K562 (cell line): Measurements from ENCODE around the gene CHST13. TPM values are rescaled to one million over a fixed set of nuclear protein-coding genes. Genes with fewer than 3 reads are reported as not detected.

Experiments
- ATAC-seq: fragments of 200-7000 bp; cut with Tn5 transposase; 3 replicates; pipeline ENCODE4 v1.9.1; 2020; ENCODE audit warnings: moderate library complexity
- BruUV-seq: library from RNA; stranded (reverse); fragments of 400-500 nt; replicated peaks from 2 replicates; lab custom pipeline; 2021; lab: Mats Ljungman, UMichigan
- CTCF ChIA-PET: fragments of 300-600 bp; formaldehyde crosslinking; extraction: SDS; loops from one replicate; lab custom pipeline; 2021; ENCODE audit warnings: low intra/inter-chr PET ratio; lab: Yijun Ruan, JAX
- POLR2A ChIA-PET: fragments of 300-600, 350-650 bp; sonication (Branson Sonifier 250); formaldehyde crosslinking; extraction: SDS; loops from one replicate; lab custom pipeline; 2021; ENCODE audit warnings: antibody characterized with exemption, inconsistent platforms; lab: Yijun Ruan, JAX
- DNase-seq, 4 experiments: peaks; one replicate each; pipeline versions ENCODE4 v3.0.0 to v3.0.0-alpha.2; 2011 to 2018; ENCODE audit warnings: low spot score in 3 of 4, mixed read lengths in 3 of 4; ENCODE audit errors: extremely low read depth in 1 of 4
- FAIRE-seq: peaks from 2 replicates; lab custom pipeline; 2011; peaks lifted over from hg19 to GRCh38; lab: Jason Lieb, UNC
- H2AFZ ChIP-seq: 2 replicates; pipeline ENCODE4 v1.6.0; 2011; ENCODE audit warnings: low read depth, low read length, control low read depth, inconsistent platforms
- H3K27ac ChIP-seq: fragments of 200-600 bp; 3 replicates; pipeline ENCODE4 v1.8.0; 2011; ENCODE audit warnings: low read depth, mild to moderate bottlenecking, control low read depth, inconsistent platforms, low read length, moderate library complexity, mixed read lengths; ENCODE audit errors: extremely low read depth
- H3K27me3 ChIP-seq, 2 experiments: fragments of 300-600 bp in 1 of 2; 2 replicates in 1 of 2; 3 replicates in 1 of 2; pipeline versions ENCODE4 v1.6.0 to v1.8.0; 2011; ENCODE audit warnings: inconsistent platforms in 2 of 2, low read length in 2 of 2, mild to moderate bottlenecking in 1 of 2, mixed read lengths in 1 of 2, moderate library complexity in 1 of 2; ENCODE audit not compliant: control insufficient read depth in 2 of 2, insufficient read depth in 2 of 2
- H3K36me3 ChIP-seq: fragments of 300-600 bp; 3 replicates; pipeline ENCODE4 v1.8.0; 2011; ENCODE audit warnings: mild to moderate bottlenecking, low read length, inconsistent platforms; ENCODE audit not compliant: control insufficient read depth, insufficient read depth
- H3K4me1 ChIP-seq, 2 experiments: fragments of 200-600 bp in 1 of 2; replicated peaks in 1 of 2; 2 replicates in 1 of 2; 3 replicates in 1 of 2; pipeline versions ENCODE4 v1.5.1 to v1.8.0; 2011; ENCODE audit warnings: inconsistent platforms in 2 of 2, low read length in 2 of 2, mild to moderate bottlenecking in 1 of 2, mixed read lengths in 1 of 2, moderate library complexity in 1 of 2; ENCODE audit not compliant: control insufficient read depth in 2 of 2, insufficient read depth in 2 of 2
- H3K4me2 ChIP-seq: 2 replicates; pipeline ENCODE4 v1.6.1; 2011; ENCODE audit warnings: low read length, control low read depth, inconsistent platforms, mixed read lengths; ENCODE audit not compliant: insufficient read depth
- H3K4me3 ChIP-seq: fragments of 200-600 bp; sonication (generic), shearing (Covaris generic); 2 replicates; pipeline ENCODE4 v1.5.1; 2016; ENCODE audit warnings: control low read depth, inconsistent platforms
- H3K79me2 ChIP-seq: fragments of 200-600 bp; 3 replicates; pipeline ENCODE4 v1.8.0; 2011; ENCODE audit warnings: low read length, inconsistent platforms; ENCODE audit not compliant: control insufficient read depth, insufficient read depth
- H3K9ac ChIP-seq, 2 experiments: 2 replicates each; pipeline versions ENCODE4 v1.6.0 to v1.6.1; 2011; ENCODE audit warnings: low read depth in 2 of 2, low read length in 2 of 2, control low read depth in 1 of 2, inconsistent platforms in 1 of 2, mild to moderate bottlenecking in 1 of 2, mixed read lengths in 1 of 2; ENCODE audit not compliant: insufficient read depth in 1 of 2
- H3K9me1 ChIP-seq: one replicate; pipeline ENCODE4 v1.6.0; 2011; ENCODE audit warnings: inconsistent platforms, mild to moderate bottlenecking, low read length, moderate library complexity; ENCODE audit not compliant: control insufficient read depth, insufficient read depth
- H3K9me3 ChIP-seq: replicated peaks from 2 replicates; pipeline ENCODE4 v1.5.1; 2011; ENCODE audit warnings: low read depth, low read length, inconsistent platforms; ENCODE audit not compliant: control insufficient read depth, insufficient read depth
- H4K20me1 ChIP-seq: replicated peaks from 2 replicates; pipeline ENCODE4 v1.6.1; 2011; ENCODE audit warnings: low read length, inconsistent platforms, mixed read lengths; ENCODE audit not compliant: control insufficient read depth, insufficient read depth
- FOXK1 ChIP-seq: sonication (generic); formaldehyde crosslinking; IDR thresholded peaks from 2 replicates; pipeline ENCODE4 v1.8.0; 2022; ENCODE audit warnings: missing genetic modification reagents, mild to moderate bottlenecking, borderline replicate concordance
- HDAC6 ChIP-seq: IDR thresholded peaks from 2 replicates; pipeline ENCODE4 v1.6.1; 2012; ENCODE audit warnings: low read depth, mild to moderate bottlenecking, control low read depth, inconsistent platforms, low read length, moderate library complexity
- HMG20A ChIP-seq: fragments of 450-650 bp; formaldehyde crosslinking; conservative IDR thresholded peaks from 2 replicates; pipeline ENCODE4 v1.4.0; 2020; ENCODE audit warnings: mild to moderate bottlenecking, mixed read lengths
- LARP7 ChIP-seq: fragments of 450-650 bp; IDR thresholded peaks from 2 replicates; pipeline ENCODE4 v1.6.1; 2016
- NEUROD1 ChIP-seq: fragments of 150-350 bp; IDR thresholded peaks from 2 replicates; pipeline ENCODE4 v1.6.1; 2014; ENCODE audit warnings: borderline replicate concordance, low read length, low read depth; ENCODE audit not compliant: partially characterized antibody
- PTBP1 ChIP-seq: fragments of 200-400 bp; formaldehyde crosslinking; IDR thresholded peaks from 2 replicates; pipeline ENCODE4 v1.6.1; 2017; ENCODE audit warnings: low read depth, low read length
- SOX6 ChIP-seq: fragments of 450-650 bp; IDR thresholded peaks from 2 replicates; pipeline ENCODE4 v1.6.1; 2014; ENCODE audit warnings: mild to moderate bottlenecking
- TAL1 ChIP-seq: fragments of 450-650 bp; IDR thresholded peaks from 2 replicates; pipeline ENCODE4 v1.6.1; 2016; ENCODE audit warnings: mild to moderate bottlenecking
- WGBS: fragments of 100-300 bp; shearing (Covaris generic); methylation state at CpG from one replicate; pipeline ENCODE4 v1.1.6; 2016; ENCODE audit warnings: low coverage, mixed read lengths; ENCODE audit not compliant: insufficient coverage; ENCODE audit errors: missing lambda C conversion rate; 5-methylcytosine and 5-hydroxymethylcytosine counted together
- in situ Hi-C: fragments of 300-500 bp; cut with MboI; formaldehyde crosslinking; loops from 4 replicates; pipeline ENCODE4 v1.15.0; 2018; ENCODE audit warnings: inconsistent platforms, mixed read lengths
- intact Hi-C: fragments of 100-400 bp; cut with micrococcal nuclease; formaldehyde crosslinking; loops from 2 replicates; pipeline ENCODE4 v1.14.2; 2022
- polyA plus RNA-seq, 8 experiments: library from polyadenylated mRNA; depleted of rRNA in 4 of 8; stranded (reverse) in 5 of 8; unstranded in 3 of 8; fragments of >200 nt; fragmentation: Nextera tagmentation in 2 of 8; fragmentation: Illumina TruSeq in 1 of 8; extraction: Ambion mirVana in 2 of 8; extraction: Trizol in 1 of 8; gene quantifications; 2 replicates each; pipeline versions ENCODE4 v1.2.1 to v1.2.3, GENCODE V29; 2011 to 2014; ENCODE audit warnings: inconsistent platforms in 1 of 8, missing spikeins in 1 of 8
- total RNA-seq, 7 experiments: library from RNA; depleted of rRNA in 6 of 7; stranded (reverse); fragments of >200 nt in 6 of 7; fragmentation: Illumina TruSeq in 2 of 7; extraction: Trizol in 2 of 7; gene quantifications; 2 replicates each; pipeline versions ENCODE4 v1.2.1 to v1.2.3, GENCODE V29; 2011 to 2021; ENCODE audit warnings: low replicate concordance in 1 of 7
- TF ChIP-seq, protein P1 (sequence below): fragments of 450-650 bp; formaldehyde crosslinking; IDR thresholded peaks from 2 replicates; pipeline ENCODE4 v1.4.0; 2020; ENCODE audit warnings: mild to moderate bottlenecking, moderate library complexity
- TF ChIP-seq, protein P2 (sequence below): fragments of 450-650 bp; formaldehyde crosslinking; IDR thresholded peaks from 2 replicates; pipeline ENCODE4 v1.4.0; 2020; ENCODE audit warnings: mild to moderate bottlenecking, mixed read lengths
- TF ChIP-seq, protein P3 (sequence below): fragments of 250-450 bp; sonication (Bioruptor Pico); IDR thresholded peaks from 2 replicates; pipeline ENCODE4 v1.5.0; 2021
- TF ChIP-seq, protein P4 (sequence below): IDR thresholded peaks from 3 replicates; pipeline ENCODE4 v1.6.1; 2011; ENCODE audit warnings: borderline replicate concordance, mild to moderate bottlenecking; ENCODE audit not compliant: insufficient read length, insufficient read depth
- TF ChIP-seq, protein P5 (sequence below): fragments of 450-650 bp; formaldehyde crosslinking; IDR thresholded peaks from 2 replicates; pipeline ENCODE4 v1.4.0; 2022; ENCODE audit warnings: mild to moderate bottlenecking, moderate library complexity

CHST13 gene
- total and polyA plus RNA-seq, 9 of the 15 experiments (the other 6 are each of a cell fraction or from before 2014, with no cell fraction given), result not detected

DNA sequence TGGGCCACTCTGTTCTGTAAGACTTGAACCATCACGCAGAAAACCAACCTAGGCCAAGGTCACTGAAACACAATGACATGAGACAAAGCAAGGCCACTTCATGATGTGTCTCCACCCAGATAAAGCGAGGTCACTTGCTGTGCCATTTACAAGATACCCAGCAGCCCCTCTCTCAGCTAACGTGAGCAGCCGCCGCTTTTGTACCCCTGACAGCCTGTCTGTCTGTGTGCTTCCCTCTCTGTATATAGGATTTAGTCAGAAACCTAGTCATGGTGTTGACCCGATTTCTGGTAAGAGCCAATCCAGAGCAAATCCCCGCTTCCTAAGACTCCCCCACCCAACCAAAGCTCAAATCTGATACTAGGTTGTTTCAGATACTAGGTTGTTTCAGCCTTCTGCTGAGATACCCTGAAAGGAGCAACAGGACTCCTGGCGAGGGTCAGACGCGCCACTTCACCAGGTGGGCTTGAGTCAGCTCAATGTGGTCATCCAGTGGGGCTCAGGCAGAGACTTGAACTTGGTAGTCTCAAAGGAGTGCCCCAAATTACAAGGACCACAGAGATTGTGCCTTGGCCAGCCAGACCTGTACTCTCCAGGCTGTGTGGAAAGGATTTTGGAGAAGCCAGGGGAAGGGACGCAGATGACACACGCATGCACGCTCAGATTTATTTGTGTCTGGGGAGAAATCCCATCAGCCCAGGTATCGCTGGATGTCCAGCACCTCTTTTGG lies 45.2 kb upstream of the CHST13 start:
- CTCF ChIA-PET, result no interaction called here
- H3K9me1 ChIP-seq, result no peaks in the 10 kb centered on the region
- H3K36me3 ChIP-seq, result no peaks in the 10 kb centered on the region
- no peak overlapping the region for H3K9ac ChIP-seq
- intact Hi-C loops, result no loop called here
- ATAC-seq, result no peak
- 36% methylated on average over 8 of the region's 14 CpGs for WGBS
- DNase-seq, result no peak
- H3K4me2 ChIP-seq, result no peak overlapping the region
- TF ChIP-seq, protein P1, sequence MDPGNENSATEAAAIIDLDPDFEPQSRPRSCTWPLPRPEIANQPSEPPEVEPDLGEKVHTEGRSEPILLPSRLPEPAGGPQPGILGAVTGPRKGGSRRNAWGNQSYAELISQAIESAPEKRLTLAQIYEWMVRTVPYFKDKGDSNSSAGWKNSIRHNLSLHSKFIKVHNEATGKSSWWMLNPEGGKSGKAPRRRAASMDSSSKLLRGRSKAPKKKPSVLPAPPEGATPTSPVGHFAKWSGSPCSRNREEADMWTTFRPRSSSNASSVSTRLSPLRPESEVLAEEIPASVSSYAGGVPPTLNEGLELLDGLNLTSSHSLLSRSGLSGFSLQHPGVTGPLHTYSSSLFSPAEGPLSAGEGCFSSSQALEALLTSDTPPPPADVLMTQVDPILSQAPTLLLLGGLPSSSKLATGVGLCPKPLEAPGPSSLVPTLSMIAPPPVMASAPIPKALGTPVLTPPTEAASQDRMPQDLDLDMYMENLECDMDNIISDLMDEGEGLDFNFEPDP (CRISPR knock-in tag), result no peak
- TF ChIP-seq LARP7 (no peak), HDAC6 (no peak), SOX6 (no peak), PTBP1 (no peak), NEUROD1 (no peak), FOXK1 (no peak), HMG20A (CRISPR knock-in tag) (no peak), TAL1 (no peak)
- TF ChIP-seq, protein P2, sequence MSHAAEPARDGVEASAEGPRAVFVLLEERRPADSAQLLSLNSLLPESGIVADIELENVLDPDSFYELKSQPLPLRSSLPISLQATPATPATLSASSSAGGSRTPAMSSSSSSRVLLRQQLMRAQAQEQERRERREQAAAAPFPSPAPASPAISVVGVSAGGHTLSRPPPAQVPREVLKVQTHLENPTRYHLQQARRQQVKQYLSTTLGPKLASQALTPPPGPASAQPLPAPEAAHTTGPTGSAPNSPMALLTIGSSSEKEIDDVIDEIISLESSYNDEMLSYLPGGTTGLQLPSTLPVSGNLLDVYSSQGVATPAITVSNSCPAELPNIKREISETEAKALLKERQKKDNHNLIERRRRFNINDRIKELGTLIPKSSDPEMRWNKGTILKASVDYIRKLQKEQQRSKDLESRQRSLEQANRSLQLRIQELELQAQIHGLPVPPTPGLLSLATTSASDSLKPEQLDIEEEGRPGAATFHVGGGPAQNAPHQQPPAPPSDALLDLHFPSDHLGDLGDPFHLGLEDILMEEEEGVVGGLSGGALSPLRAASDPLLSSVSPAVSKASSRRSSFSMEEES (CRISPR knock-in tag), result no peak
- TF ChIP-seq, protein P3, sequence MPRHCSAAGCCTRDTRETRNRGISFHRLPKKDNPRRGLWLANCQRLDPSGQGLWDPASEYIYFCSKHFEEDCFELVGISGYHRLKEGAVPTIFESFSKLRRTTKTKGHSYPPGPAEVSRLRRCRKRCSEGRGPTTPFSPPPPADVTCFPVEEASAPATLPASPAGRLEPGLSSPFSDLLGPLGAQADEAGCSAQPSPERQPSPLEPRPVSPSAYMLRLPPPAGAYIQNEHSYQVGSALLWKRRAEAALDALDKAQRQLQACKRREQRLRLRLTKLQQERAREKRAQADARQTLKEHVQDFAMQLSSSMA (CRISPR knock-in tag), result no peak
- TF ChIP-seq, protein P4, sequence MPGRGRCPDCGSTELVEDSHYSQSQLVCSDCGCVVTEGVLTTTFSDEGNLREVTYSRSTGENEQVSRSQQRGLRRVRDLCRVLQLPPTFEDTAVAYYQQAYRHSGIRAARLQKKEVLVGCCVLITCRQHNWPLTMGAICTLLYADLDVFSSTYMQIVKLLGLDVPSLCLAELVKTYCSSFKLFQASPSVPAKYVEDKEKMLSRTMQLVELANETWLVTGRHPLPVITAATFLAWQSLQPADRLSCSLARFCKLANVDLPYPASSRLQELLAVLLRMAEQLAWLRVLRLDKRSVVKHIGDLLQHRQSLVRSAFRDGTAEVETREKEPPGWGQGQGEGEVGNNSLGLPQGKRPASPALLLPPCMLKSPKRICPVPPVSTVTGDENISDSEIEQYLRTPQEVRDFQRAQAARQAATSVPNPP, result no peak
- TF ChIP-seq, protein P5, sequence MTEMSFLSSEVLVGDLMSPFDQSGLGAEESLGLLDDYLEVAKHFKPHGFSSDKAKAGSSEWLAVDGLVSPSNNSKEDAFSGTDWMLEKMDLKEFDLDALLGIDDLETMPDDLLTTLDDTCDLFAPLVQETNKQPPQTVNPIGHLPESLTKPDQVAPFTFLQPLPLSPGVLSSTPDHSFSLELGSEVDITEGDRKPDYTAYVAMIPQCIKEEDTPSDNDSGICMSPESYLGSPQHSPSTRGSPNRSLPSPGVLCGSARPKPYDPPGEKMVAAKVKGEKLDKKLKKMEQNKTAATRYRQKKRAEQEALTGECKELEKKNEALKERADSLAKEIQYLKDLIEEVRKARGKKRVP (CRISPR knock-in tag), result no peak
- peaks cover 12% of the 10 kb centered on the region for H3K79me2 ChIP-seq
- no peak overlapping the region for H3K4me3 ChIP-seq
- H3K4me1 ChIP-seq, result peaks cover 10 to 24% of the 10 kb centered on the region in 2 experiments; a peak in 4 of 5 replicates
- FAIRE-seq, result no peak
- H2AFZ ChIP-seq, result no peak overlapping the region
- in situ Hi-C loops, result no loop called here
- no peak overlapping the region for H3K27ac ChIP-seq
- H3K9me3 ChIP-seq, result no peaks in the 10 kb centered on the region
- POLR2A ChIA-PET, result no interaction called here
- H4K20me1 ChIP-seq, result peaks cover 4% of the 10 kb centered on the region; the same call in 1 of the 2 replicates
- no TSS peak for BruUV-seq
- peaks cover 0 to 16% of the 10 kb centered on the region in 2 experiments; a peak in 2 of 5 replicates for H3K27me3 ChIP-seq
